ENCODE measurements around the gene LRTM1. TPM values are rescaled to one million over a fixed set of nuclear protein-coding genes. Genes with fewer than 3 reads are reported as not detected.

Gene LRTM1
- total RNA-seq, 2 donors from 2014 or later: 2.0 TPM; not detected in 1

GRCh38 chr3:54888162-54888561, 39.7 kb downstream of the LRTM1 start:
- H3K27ac ChIP-seq: no peak overlapping the region
- DNase-seq (ENCODE audit: low spot score): no peak
- H3K36me3 ChIP-seq: no peaks in the 10 kb centered on the region
- H3K4me3 ChIP-seq: no peak overlapping the region
- intact Hi-C loops (cut with DNase I): no loop called here
- no peak for TF ChIP-seq POLR2AphosphoS5 (IDR thresholded peaks at IDR 0.05)
- TF ChIP-seq CTCF (IDR thresholded peaks at IDR 0.05): no peak
- TF ChIP-seq POLR2A (IDR thresholded peaks at IDR 0.05): no peak
- no peaks in the 10 kb centered on the region for H3K27me3 ChIP-seq (replicated peaks; ENCODE audit: insufficient read depth)
- 87% methylated on average over 9 of the region's 9 CpGs for WGBS
- H3K4me1 ChIP-seq (replicated peaks): peaks cover 3% of the 10 kb centered on the region
- H3K9me3 ChIP-seq: no peaks in the 10 kb centered on the region

GRCh38 chr3:54882129-54882833, 45.6 kb downstream of the LRTM1 start:
- Histone ChIP-seq H3K4me1 (replicated peaks) (no peaks in the 10 kb centered on the region), H3K4me3 (no peak overlapping the region), H3K9me3 (no peaks in the 10 kb centered on the region), H3K36me3 (no peaks in the 10 kb centered on the region), H3K27ac (no peak overlapping the region), H3K27me3 (replicated peaks; ENCODE audit: insufficient read depth) (no peaks in the 10 kb centered on the region)
- TF ChIP-seq CTCF (IDR thresholded peaks at IDR 0.05) (no peak), POLR2AphosphoS5 (IDR thresholded peaks at IDR 0.05) (no peak), POLR2A (IDR thresholded peaks at IDR 0.05) (no peak)
- intact Hi-C loops (cut with DNase I): no loop called here
- WGBS: 38% methylated on average over 3 of the region's 3 CpGs
- DNase-seq (ENCODE audit: low spot score): no peak

GRCh38 chr3:54878145-54878544, 49.7 kb downstream of the LRTM1 start:
- intact Hi-C loops (cut with DNase I): no loop called here
- Histone ChIP-seq H3K27me3 (replicated peaks; ENCODE audit: insufficient read depth) (no peaks in the 10 kb centered on the region), H3K4me3 (no peak overlapping the region), H3K36me3 (no peaks in the 10 kb centered on the region), H3K4me1 (replicated peaks) (no peaks in the 10 kb centered on the region), H3K27ac (no peak overlapping the region), H3K9me3 (no peaks in the 10 kb centered on the region)
- DNase-seq (ENCODE audit: low spot score): no peak
- WGBS: 67% methylated on average over 7 of the region's 7 CpGs
- TF ChIP-seq CTCF (IDR thresholded peaks at IDR 0.05) (no peak), POLR2A (IDR thresholded peaks at IDR 0.05) (no peak), POLR2AphosphoS5 (IDR thresholded peaks at IDR 0.05) (no peak)

GRCh38 chr3:54877730-54878129, 50.1 kb downstream of the LRTM1 start:
- 87% methylated on average over 4 of the region's 4 CpGs for WGBS

More at GRCh38 chr3:54877730-54878129, 50.1 kb downstream of the LRTM1 start:
- no peaks in the 10 kb centered on the region for H3K4me1 ChIP-seq (replicated peaks)
- no peak for DNase-seq (ENCODE audit: low spot score)
- no peak for TF ChIP-seq CTCF (IDR thresholded peaks at IDR 0.05)
- TF ChIP-seq POLR2AphosphoS5 (IDR thresholded peaks at IDR 0.05): no peak
- TF ChIP-seq POLR2A (IDR thresholded peaks at IDR 0.05): no peak
- no peaks in the 10 kb centered on the region for H3K9me3 ChIP-seq
- H3K27me3 ChIP-seq (replicated peaks; ENCODE audit: insufficient read depth): no peaks in the 10 kb centered on the region
- H3K36me3 ChIP-seq: no peaks in the 10 kb centered on the region
- H3K4me3 ChIP-seq: no peak overlapping the region
- intact Hi-C loops (cut with DNase I): no loop called here
- H3K27ac ChIP-seq: no peak overlapping the region
